ENCODE results near the gene SEZ6L.

Gene SEZ6L

GRCh38 chr22:26185190-26185589, 15.9 kb downstream of the SEZ6L start:
- Histone ChIP-seq H3F3A (ENCODE audit: insufficient read depth, low read length) (no peaks in the 10 kb centered on the region), H3K36me3 (ENCODE audit: insufficient read depth, low read length) (no peaks in the 10 kb centered on the region), H3K4me2 (ENCODE audit: low read length) (no peak overlapping the region), H3K4me3 (ENCODE audit: low read depth, low read length, poor library complexity, severe bottlenecking) (no peak overlapping the region), H3K27me3 (ENCODE audit: insufficient read depth, low read length) (no peaks in the 10 kb centered on the region; the same call in 1 of the 2 replicates), H3K9me3 (ENCODE audit: low read length) (no peaks in the 10 kb centered on the region), H2AFZ (ENCODE audit: low read length) (no peak overlapping the region), H3K4me1 (ENCODE audit: insufficient read depth, low read length, severe bottlenecking) (no peaks in the 10 kb centered on the region), H3K27ac (ENCODE audit: low read depth, low read length, poor library complexity, severe bottlenecking) (no peak overlapping the region), H4K20me1 (ENCODE audit: insufficient read depth, low read length) (no peaks in the 10 kb centered on the region), H3K9ac (ENCODE audit: low read length) (no peak overlapping the region), H3K79me2 (ENCODE audit: insufficient read depth, low read length) (no peaks in the 10 kb centered on the region), H3K9me2 (ENCODE audit: low read depth, low read length) (no peaks in the 10 kb centered on the region)
- TF ChIP-seq EZH2 (IDR thresholded peaks at IDR 0.05; ENCODE audit: borderline replicate concordance, low read length), result no peak
- no peak for TF ChIP-seq CTCF (IDR thresholded peaks at IDR 0.05; ENCODE audit: low read length)

GRCh38 chr22:26188341-26188740, 19.1 kb downstream of the SEZ6L start:
- H3K79me2 ChIP-seq (ENCODE audit: insufficient read depth, low read length), result no peaks in the 10 kb centered on the region
- H3K4me1 ChIP-seq (ENCODE audit: insufficient read depth, low read length, severe bottlenecking), result no peaks in the 10 kb centered on the region
- no peak overlapping the region for H3K4me2 ChIP-seq (ENCODE audit: low read length)
- H3K9me2 ChIP-seq (ENCODE audit: low read depth, low read length), result no peaks in the 10 kb centered on the region
- H4K20me1 ChIP-seq (ENCODE audit: insufficient read depth, low read length), result no peaks in the 10 kb centered on the region
- no peak overlapping the region for H3K4me3 ChIP-seq (ENCODE audit: low read depth, low read length, poor library complexity, severe bottlenecking)
- no peak overlapping the region for H3K27ac ChIP-seq (ENCODE audit: low read depth, low read length, poor library complexity, severe bottlenecking)
- H3K9ac ChIP-seq (ENCODE audit: low read length), result no peak overlapping the region
- H3F3A ChIP-seq (ENCODE audit: insufficient read depth, low read length), result no peaks in the 10 kb centered on the region
- TF ChIP-seq CTCF (IDR thresholded peaks at IDR 0.05; ENCODE audit: low read length) (no peak), EZH2 (IDR thresholded peaks at IDR 0.05; ENCODE audit: borderline replicate concordance, low read length) (no peak)
- H3K27me3 ChIP-seq (ENCODE audit: insufficient read depth, low read length), result no peaks in the 10 kb centered on the region
- H2AFZ ChIP-seq (ENCODE audit: low read length), result no peak overlapping the region
- no peaks in the 10 kb centered on the region for H3K9me3 ChIP-seq (ENCODE audit: low read length)
- H3K36me3 ChIP-seq (ENCODE audit: insufficient read depth, low read length), result no peaks in the 10 kb centered on the region

GRCh38 chr22:26194313-26194712, 25.1 kb downstream of the SEZ6L start:
- Histone ChIP-seq H4K20me1 (ENCODE audit: insufficient read depth, low read length) (no peaks in the 10 kb centered on the region), H3K79me2 (ENCODE audit: insufficient read depth, low read length) (no peaks in the 10 kb centered on the region), H2AFZ (ENCODE audit: low read length) (no peak overlapping the region), H3K4me3 (ENCODE audit: low read depth, low read length, poor library complexity, severe bottlenecking) (no peak overlapping the region), H3K36me3 (ENCODE audit: insufficient read depth, low read length) (no peaks in the 10 kb centered on the region), H3K9me3 (ENCODE audit: low read length) (no peaks in the 10 kb centered on the region), H3K4me2 (ENCODE audit: low read length) (no peak overlapping the region), H3K27ac (ENCODE audit: low read depth, low read length, poor library complexity, severe bottlenecking) (no peak overlapping the region), H3K27me3 (ENCODE audit: insufficient read depth, low read length) (no peaks in the 10 kb centered on the region), H3K9me2 (ENCODE audit: low read depth, low read length) (no peaks in the 10 kb centered on the region), H3K4me1 (ENCODE audit: insufficient read depth, low read length, severe bottlenecking) (no peaks in the 10 kb centered on the region), H3K9ac (ENCODE audit: low read length) (no peak overlapping the region), H3F3A (ENCODE audit: insufficient read depth, low read length) (no peaks in the 10 kb centered on the region)
- TF ChIP-seq EZH2 (IDR thresholded peaks at IDR 0.05; ENCODE audit: borderline replicate concordance, low read length), result no peak
- TF ChIP-seq CTCF (IDR thresholded peaks at IDR 0.05; ENCODE audit: low read length), result no peak
